ENCODE data around the gene ANKRD12. TPM values are rescaled to one million over a fixed set of nuclear protein-coding genes. Genes with fewer than 3 reads are reported as not detected.
"Not testable (repeated sequence)": the region's sequence is repeated elsewhere in the genome, so short reads cannot be mapped to it uniquely, and the experiment has no call there.

Gene ANKRD12
- total and polyA plus RNA-seq, 4 donors: 2.7 to 59.7 (median 17.3) TPM

- Histone ChIP-seq H3K9me3 (ENCODE audit: control insufficient read depth in 4 of 4, low read length in 3 of 4) (no peaks in the 10 kb centered on the region), H3K4me3 (ENCODE audit: low read depth in 1 of 3, low read length in 3 of 3) (no peak overlapping the region), H3K27ac (ENCODE audit: low read depth in 1 of 2, low read length in 2 of 2) (no peak overlapping the region), H3K27me3 (ENCODE audit: control insufficient read depth in 4 of 4, insufficient read depth in 4 of 4, low read length in 3 of 4) (no peaks in the 10 kb centered on the region), H3K9ac (ENCODE audit: low read depth in 1 of 2, low read length in 2 of 2) (no peak overlapping the region), H3K36me3 (ENCODE audit: control insufficient read depth in 4 of 4, insufficient read depth in 3 of 4, low read depth in 1 of 4, low read length in 3 of 4) (peaks cover 1 to 11% (median 6%) of the 10 kb centered on the region in 4 donors), H3K4me1 (ENCODE audit: control insufficient read depth in 4 of 4, insufficient read depth in 4 of 4, low read length in 3 of 4) (no peaks in the 10 kb centered on the region)
- TF ChIP-seq HNF4G (IDR thresholded peaks at IDR 0.05): no peak
- TF ChIP-seq FOXA1 (IDR thresholded peaks at IDR 0.05): no peak
- no peak for TF ChIP-seq GABPA (IDR thresholded peaks at IDR 0.05 in 1 of 2, conservative IDR thresholded peaks at IDR 0.05 in 1 of 2)
- TF ChIP-seq ZBTB33 (IDR thresholded peaks at IDR 0.05): no peak
- no peak for TF ChIP-seq TAF1 (conservative IDR thresholded peaks at IDR 0.05)
- no peak for TF ChIP-seq SP1 (IDR thresholded peaks at IDR 0.05)
- no peak for TF ChIP-seq NR2F2 (IDR thresholded peaks at IDR 0.05)
- no peak for TF ChIP-seq RAD21 (IDR thresholded peaks at IDR 0.05)
- TF ChIP-seq CTCF (IDR thresholded peaks at IDR 0.05; ENCODE audit: low read depth, low read length, missing input control): no peak
- TF ChIP-seq RXRA (IDR thresholded peaks at IDR 0.05): no peak
- TF ChIP-seq YY1 (IDR thresholded peaks at IDR 0.05): no peak
- no peak for TF ChIP-seq HNF4A (conservative IDR thresholded peaks at IDR 0.05)
- no peak for TF ChIP-seq JUND (IDR thresholded peaks at IDR 0.05)
- no peak for DNase-seq (ENCODE audit: low spot score)
- 99% methylated on average over 1 of the region's 1 CpG for WGBS
Measured at GRCh38 chr18:9263264-9263663, 126.7 kb downstream of the ANKRD12 start.

GRCh38 chr18:9264797-9265196, 128.2 kb downstream of the ANKRD12 start:
- WGBS: 98% methylated on average over 15 of the region's 15 CpGs
- DNase-seq (ENCODE audit: low spot score); H3K4me3 ChIP-seq (ENCODE audit: low read depth in 1 of 3, low read length in 3 of 3): not testable (repeated sequence)

GRCh38 chr18:9273221-9273620, 136.6 kb downstream of the ANKRD12 start:
- WGBS: 95% methylated on average over 2 of the region's 2 CpGs
- no peaks in the 10 kb centered on the region for H3K9me3 ChIP-seq (ENCODE audit: control insufficient read depth in 4 of 4, low read length in 3 of 4)
- peaks cover 3 to 23% (median 14%) of the 10 kb centered on the region in 4 donors for H3K36me3 ChIP-seq (ENCODE audit: control insufficient read depth in 4 of 4, insufficient read depth in 3 of 4, low read depth in 1 of 4, low read length in 3 of 4)
- TF ChIP-seq EGR1 (IDR thresholded peaks at IDR 0.05; ENCODE audit: low read depth in 2 of 2) (no peak), ATF3 (IDR thresholded peaks at IDR 0.05) (no peak), RAD21 (IDR thresholded peaks at IDR 0.05) (no peak), JUND (IDR thresholded peaks at IDR 0.05) (no peak), FOXA1 (IDR thresholded peaks at IDR 0.05) (no peak), HNF4G (IDR thresholded peaks at IDR 0.05) (no peak), YY1 (IDR thresholded peaks at IDR 0.05) (no peak), CTCF (IDR thresholded peaks at IDR 0.05; ENCODE audit: low read depth, low read length, missing input control) (no peak), REST (IDR thresholded peaks at IDR 0.05) (no peak), FOXA2 (IDR thresholded peaks at IDR 0.05) (no peak), HNF4A (conservative IDR thresholded peaks at IDR 0.05) (no peak)

More at GRCh38 chr18:9264797-9265196, 128.2 kb downstream of the ANKRD12 start:
- H3K9ac ChIP-seq (ENCODE audit: low read depth in 1 of 2, low read length in 2 of 2); H3K9me3 ChIP-seq (ENCODE audit: control insufficient read depth in 4 of 4, low read length in 3 of 4); H3K27ac ChIP-seq (ENCODE audit: low read depth in 1 of 2, low read length in 2 of 2); H3K4me1 ChIP-seq (ENCODE audit: control insufficient read depth in 4 of 4, insufficient read depth in 4 of 4, low read length in 3 of 4); H3K27me3 ChIP-seq (ENCODE audit: control insufficient read depth in 4 of 4, insufficient read depth in 4 of 4, low read length in 3 of 4): not testable (repeated sequence)
- H3K36me3 ChIP-seq (ENCODE audit: control insufficient read depth in 4 of 4, insufficient read depth in 3 of 4, low read depth in 1 of 4, low read length in 3 of 4): peaks cover 1 to 11% (median 6%) of the 10 kb centered on the region in 4 donors

More at GRCh38 chr18:9273221-9273620, 136.6 kb downstream of the ANKRD12 start:
- no peak for DNase-seq (ENCODE audit: low spot score)
- Histone ChIP-seq H3K27ac (ENCODE audit: low read depth in 1 of 2, low read length in 2 of 2) (no peak overlapping the region), H3K9ac (ENCODE audit: low read depth in 1 of 2, low read length in 2 of 2) (no peak overlapping the region), H3K27me3 (ENCODE audit: control insufficient read depth in 4 of 4, insufficient read depth in 4 of 4, low read length in 3 of 4) (no peaks in the 10 kb centered on the region), H3K4me1 (ENCODE audit: control insufficient read depth in 4 of 4, insufficient read depth in 4 of 4, low read length in 3 of 4) (no peaks in the 10 kb centered on the region), H3K4me3 (ENCODE audit: low read depth in 1 of 3, low read length in 3 of 3) (no peak overlapping the region)

Data from liver (tissue), 9 donors.